T47D (cell line): ENCODE results near the gene ARHGAP44.

Experiments
- DNase-seq, 2 experiments: peaks; one replicate each; pipeline versions ENCODE4 v3.0.0 to v3.0.0-alpha.2; 2011 to 2012; ENCODE audit warnings: low read depth in 1 of 2, low spot score in 1 of 2
- JUND ChIP-seq: IDR thresholded peaks from 2 replicates; pipeline ENCODE4 v1.6.1; 2012; ENCODE audit warnings: low read depth
- in situ Hi-C: cut with HindIII; loops from 2 replicates; pipeline ENCODE4 v1.10.0; 2016; ENCODE audit warnings: low sequenced_read_pairs, low pct_unique_long_range_greater_than_20kb

ARHGAP44 gene

GRCh38 chr17:13016881-13017654, 227.8 kb downstream of the ARHGAP44 start:
- DNase-seq: no peak
- no peak for TF ChIP-seq JUND
- in situ Hi-C loops: no loop called here

GRCh38 chr17:13017655-13018459, 228.6 kb downstream of the ARHGAP44 start, which contains the start of gene ELAC2:
Gene ELAC2 (minus strand): TSS chr17:13018027. CDS start chr17:13017947, 80 bp downstream.
- no peak for TF ChIP-seq JUND
- DNase-seq: peak; percentile 93 to 98
- in situ Hi-C loops: no loop called here

- in situ Hi-C loops: no loop called here
- TF ChIP-seq JUND: no peak
- DNase-seq: peak in 1 of 2 experiments; percentile 52
Observed at GRCh38 chr17:13024016-13024415, 234.7 kb downstream of the ARHGAP44 start.

- TF ChIP-seq JUND: no peak
- in situ Hi-C loops: no loop called here
- peak in 1 of 2 experiments; percentile 58 for DNase-seq
Observed at GRCh38 chr17:13024526-13025257, 235.4 kb downstream of the ARHGAP44 start.

- TF ChIP-seq JUND: no peak
- in situ Hi-C loops: no loop called here
- DNase-seq: no peak
Observed at GRCh38 chr17:13025258-13025627, 235.9 kb downstream of the ARHGAP44 start.

- in situ Hi-C loops: no loop called here
- DNase-seq: no peak
- no peak for TF ChIP-seq JUND
Observed at GRCh38 chr17:13025687-13026086, 236.4 kb downstream of the ARHGAP44 start.

- DNase-seq: no peak
Observed at GRCh38 chr17:13027246-13027645, 237.9 kb downstream of the ARHGAP44 start.

GRCh38 chr17:13029340-13029739, 240.0 kb downstream of the ARHGAP44 start:
- no peak for DNase-seq
- no peak for TF ChIP-seq JUND
- in situ Hi-C loops: no loop called here

More at GRCh38 chr17:13027246-13027645, 237.9 kb downstream of the ARHGAP44 start:
- in situ Hi-C loops: no loop called here
- no peak for TF ChIP-seq JUND

GRCh38 chr17:13030056-13030455, 240.8 kb downstream of the ARHGAP44 start:
- DNase-seq: no peak
- TF ChIP-seq JUND: no peak
- in situ Hi-C loops: no loop called here

GRCh38 chr17:13030459-13031300, 241.4 kb downstream of the ARHGAP44 start:
- DNase-seq: peak; percentile 13 to 66
- no peak for TF ChIP-seq JUND
- in situ Hi-C loops: no loop called here

- peak in 1 of 2 experiments; percentile 60 for DNase-seq
- in situ Hi-C loops: no loop called here
- TF ChIP-seq JUND: no peak
Observed at GRCh38 chr17:13031718-13032350, 242.5 kb downstream of the ARHGAP44 start.
